Measurements from ENCODE around the gene CSNK1A1L.
A peak's percentile ranks its signal among the peaks of the same experiment; 100 is the strongest.

The CSNK1A1L gene

DNA sequence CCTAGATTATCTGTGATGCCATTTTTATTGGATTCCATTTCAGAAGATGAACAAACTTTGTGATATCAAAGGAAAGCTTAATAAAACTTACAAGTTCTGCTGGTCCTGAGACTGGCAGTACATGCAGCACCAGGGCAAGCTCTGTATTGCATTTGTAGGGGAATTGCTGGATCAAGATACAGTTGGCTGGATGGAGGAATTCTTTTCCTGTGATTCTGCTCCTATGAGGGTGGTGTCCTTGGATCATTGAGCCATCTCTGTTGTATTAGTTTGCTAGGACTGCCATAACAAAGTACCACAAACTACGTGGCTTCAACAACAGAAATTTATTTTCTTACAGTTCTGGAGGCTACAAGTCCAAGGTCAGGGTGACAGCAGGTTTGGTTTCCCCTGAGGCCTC is 33.9 kb upstream of the CSNK1A1L start:
- no peak overlapping the region for H3K4me3 ChIP-seq (ENCODE audit: low read length)

DNA sequence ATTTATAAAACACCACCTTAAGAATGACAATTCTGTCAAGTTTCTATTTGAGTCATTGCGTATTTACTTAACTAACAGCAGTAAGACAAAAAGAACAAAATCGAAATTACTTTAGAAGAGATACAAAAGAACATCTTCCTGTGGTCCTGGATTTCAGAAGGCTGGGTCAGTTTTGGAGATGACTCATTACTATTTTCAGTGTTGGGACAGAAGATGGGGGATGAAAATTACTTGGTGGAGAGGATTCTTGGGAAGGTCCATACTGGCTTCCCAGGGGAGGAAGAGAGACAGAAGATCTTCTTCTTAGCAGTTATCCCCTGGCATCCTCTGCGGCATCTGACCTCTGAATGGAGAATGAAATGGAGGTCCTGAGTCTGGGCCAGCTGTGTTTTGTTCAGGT is 33.5 kb upstream of the CSNK1A1L start:
- TF ChIP-seq, protein P1, sequence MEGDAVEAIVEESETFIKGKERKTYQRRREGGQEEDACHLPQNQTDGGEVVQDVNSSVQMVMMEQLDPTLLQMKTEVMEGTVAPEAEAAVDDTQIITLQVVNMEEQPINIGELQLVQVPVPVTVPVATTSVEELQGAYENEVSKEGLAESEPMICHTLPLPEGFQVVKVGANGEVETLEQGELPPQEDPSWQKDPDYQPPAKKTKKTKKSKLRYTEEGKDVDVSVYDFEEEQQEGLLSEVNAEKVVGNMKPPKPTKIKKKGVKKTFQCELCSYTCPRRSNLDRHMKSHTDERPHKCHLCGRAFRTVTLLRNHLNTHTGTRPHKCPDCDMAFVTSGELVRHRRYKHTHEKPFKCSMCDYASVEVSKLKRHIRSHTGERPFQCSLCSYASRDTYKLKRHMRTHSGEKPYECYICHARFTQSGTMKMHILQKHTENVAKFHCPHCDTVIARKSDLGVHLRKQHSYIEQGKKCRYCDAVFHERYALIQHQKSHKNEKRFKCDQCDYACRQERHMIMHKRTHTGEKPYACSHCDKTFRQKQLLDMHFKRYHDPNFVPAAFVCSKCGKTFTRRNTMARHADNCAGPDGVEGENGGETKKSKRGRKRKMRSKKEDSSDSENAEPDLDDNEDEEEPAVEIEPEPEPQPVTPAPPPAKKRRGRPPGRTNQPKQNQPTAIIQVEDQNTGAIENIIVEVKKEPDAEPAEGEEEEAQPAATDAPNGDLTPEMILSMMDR (IDR thresholded peaks at IDR 0.05; ENCODE audit: insufficient read depth, low read depth, low read length, missing control alignments): no peak
- no peak overlapping the region for H3K4me3 ChIP-seq (ENCODE audit: low read length)
- no peak for DNase-seq (ENCODE audit: low read depth)

More for the DNA sequence above, 33.9 kb upstream of the CSNK1A1L start:
- DNase-seq (ENCODE audit: low read depth): no peak
- TF ChIP-seq, protein P1 (IDR thresholded peaks at IDR 0.05; ENCODE audit: insufficient read depth, low read depth, low read length, missing control alignments): no peak

DNA sequence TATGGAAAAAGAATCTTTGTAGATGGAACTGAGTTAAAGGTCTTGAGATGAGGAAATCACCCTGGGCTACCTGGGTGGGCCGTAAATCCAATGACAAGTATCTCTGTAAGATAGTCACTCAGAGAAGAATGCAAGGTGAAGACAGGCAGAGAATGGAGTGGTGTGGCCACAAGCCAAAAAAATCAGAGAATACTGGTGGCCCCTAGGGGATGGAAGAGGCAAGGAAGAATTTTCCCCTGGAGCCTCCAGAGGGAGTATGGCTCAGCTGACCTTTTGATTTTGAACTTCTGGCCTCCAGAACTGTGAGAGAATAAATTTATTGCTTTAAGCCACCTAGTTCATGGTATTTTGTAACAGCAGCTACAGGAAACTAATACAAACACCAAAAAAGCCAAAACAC is 32.7 kb upstream of the CSNK1A1L start:
- TF ChIP-seq, protein P1 (IDR thresholded peaks at IDR 0.05; ENCODE audit: insufficient read depth, low read depth, low read length, missing control alignments): peak; percentile 16
- DNase-seq (ENCODE audit: low read depth): peak; percentile 22
- no peak overlapping the region for H3K4me3 ChIP-seq (ENCODE audit: low read length)

DNA sequence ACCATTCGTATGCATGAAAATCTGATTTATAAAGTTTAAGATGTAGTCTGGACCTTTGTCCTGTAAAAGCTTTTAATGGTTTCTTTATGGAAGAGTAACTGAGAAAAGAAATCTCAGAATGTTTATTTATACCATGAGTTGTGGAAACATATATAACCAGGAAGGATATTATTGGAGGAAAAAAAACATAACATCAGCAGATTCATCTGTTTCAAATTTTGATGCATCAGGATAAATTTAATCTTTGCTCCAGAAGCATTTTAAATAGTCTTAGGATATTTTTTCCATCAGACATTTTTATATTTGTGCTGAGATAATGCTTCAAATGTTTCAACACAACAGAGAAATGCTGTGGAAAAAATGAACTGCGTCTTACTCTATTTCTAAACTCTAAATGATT is 31.2 kb upstream of the CSNK1A1L start:
- no peak overlapping the region for H3K4me3 ChIP-seq (ENCODE audit: low read length)
- no peak for DNase-seq (ENCODE audit: low read depth)
- TF ChIP-seq, protein P1 (IDR thresholded peaks at IDR 0.05; ENCODE audit: insufficient read depth, low read depth, low read length, missing control alignments): no peak

DNA sequence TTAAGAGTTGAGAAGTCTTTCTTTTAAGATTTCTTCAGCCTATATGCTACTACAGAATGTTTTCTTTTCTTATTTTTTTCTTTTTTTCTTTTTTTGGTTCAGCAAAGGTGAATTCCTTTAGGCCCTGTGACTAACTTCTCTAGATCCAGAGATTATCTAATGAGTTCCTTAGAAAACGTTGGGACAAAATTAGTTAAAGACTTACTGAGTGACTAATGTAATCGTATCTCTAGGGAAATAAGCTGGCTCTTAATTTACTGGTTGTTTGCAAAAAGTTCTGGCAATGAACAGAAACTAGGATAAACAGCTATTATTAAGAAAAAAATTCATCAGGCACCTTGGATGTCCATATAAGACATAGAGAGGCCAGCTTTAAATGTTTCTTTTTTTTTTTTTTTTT is 30.7 kb upstream of the CSNK1A1L start:
- TF ChIP-seq, protein P1 (IDR thresholded peaks at IDR 0.05; ENCODE audit: insufficient read depth, low read depth, low read length, missing control alignments): no peak
- no peak overlapping the region for H3K4me3 ChIP-seq (ENCODE audit: low read length)
- DNase-seq (ENCODE audit: low read depth): no peak

DNA sequence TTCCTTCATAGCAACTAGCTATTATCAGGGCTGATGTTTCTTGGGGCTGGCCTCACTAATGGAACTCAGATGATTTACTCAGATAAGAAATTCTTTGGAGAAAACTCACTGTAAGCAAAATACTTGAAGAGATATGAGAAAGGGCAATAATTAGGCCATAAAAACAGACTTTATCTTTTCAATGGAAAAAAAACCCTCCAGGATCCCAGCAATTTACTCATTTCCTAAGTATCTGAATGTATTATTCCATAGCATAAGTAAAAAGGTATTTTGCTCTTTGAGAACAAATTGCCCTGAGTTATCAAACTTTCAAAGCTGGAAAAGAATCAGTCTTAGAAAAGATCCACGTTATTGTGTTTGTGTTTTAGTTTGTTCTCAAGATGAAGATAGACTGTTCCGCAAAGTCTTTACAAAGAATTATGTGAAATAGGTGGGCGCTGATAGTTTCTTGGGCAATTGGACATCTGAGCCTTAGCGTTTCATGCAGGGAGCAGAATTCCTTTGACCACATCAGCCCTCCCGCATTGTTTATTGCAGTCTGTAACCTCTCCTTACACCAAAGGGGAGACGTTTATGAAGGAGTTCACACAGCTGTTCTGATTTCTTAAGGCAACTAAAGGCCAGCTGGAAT is 29.1 kb upstream of the CSNK1A1L start:
- TF ChIP-seq, protein P1 (IDR thresholded peaks at IDR 0.05; ENCODE audit: insufficient read depth, low read depth, low read length, missing control alignments): no peak
- H3K4me3 ChIP-seq (ENCODE audit: low read length): no peak overlapping the region
- no peak for DNase-seq (ENCODE audit: low read depth)

DNA sequence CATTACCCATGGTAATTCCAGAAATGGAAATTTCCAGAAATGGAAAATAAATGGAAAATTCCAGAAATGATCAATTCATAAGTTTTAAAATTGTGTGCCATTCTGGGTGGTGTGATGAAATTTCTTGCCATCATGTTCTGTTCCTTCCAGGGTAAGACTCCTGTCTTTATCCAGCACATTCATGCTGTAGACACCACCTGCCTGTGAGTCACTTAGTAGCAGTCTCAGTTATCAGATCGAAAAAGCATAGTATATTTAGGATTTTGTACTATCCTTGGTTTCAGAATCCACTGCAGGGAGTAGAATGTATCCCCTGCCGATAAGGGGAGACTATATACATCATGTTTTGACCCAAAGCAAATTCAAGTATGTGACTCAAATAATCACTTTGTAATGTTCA is 26.7 kb upstream of the CSNK1A1L start:
- DNase-seq (ENCODE audit: low read depth): no peak
- TF ChIP-seq, protein P1 (IDR thresholded peaks at IDR 0.05; ENCODE audit: insufficient read depth, low read depth, low read length, missing control alignments): no peak
- H3K4me3 ChIP-seq (ENCODE audit: low read length): no peak overlapping the region
